ENCODE measurements around the gene USP34. TPM values are rescaled to one million over a fixed set of nuclear protein-coding genes. Genes with fewer than 3 reads are reported as not detected.

USP34 gene
- total RNA-seq, 4 donors from 2014 or later = 120 to 210 (median 157) TPM

- no peak for ATAC-seq
Measured at GRCh38 chr2:61359058-61359457, 111.8 kb downstream of the USP34 start.

GRCh38 chr2:61357681-61358080, 113.2 kb downstream of the USP34 start:
- no peak for ATAC-seq
- Histone ChIP-seq H3K9me3 (peaks cover 0 to 22% (median 0%) of the 10 kb centered on the region in 3 donors), H3K4me1 (peaks cover 3 to 22% (median 4%) of the 10 kb centered on the region in 3 donors), H3K36me3 (peaks cover 0 to 19% of the 10 kb centered on the region in 2 donors), H3K4me3 (no peak overlapping the region), H3K27ac (no peak overlapping the region), H3K27me3 (no peaks in the 10 kb centered on the region)
- TF ChIP-seq POLR2A (IDR thresholded peaks at IDR 0.05) (no peak), EP300 (IDR thresholded peaks at IDR 0.05) (no peak), POLR2AphosphoS5 (IDR thresholded peaks at IDR 0.05) (no peak), CTCF (IDR thresholded peaks at IDR 0.05) (no peak)
- 95% methylated on average over 2 of the region's 6 CpGs; no CpG with 5 or more reads in 1 of the 2 donors for WGBS, 2 donors (ENCODE audit: low coverage in 1 of 2)

More at GRCh38 chr2:61359058-61359457, 111.8 kb downstream of the USP34 start:
- TF ChIP-seq POLR2A (IDR thresholded peaks at IDR 0.05) = no peak
- TF ChIP-seq EP300 (IDR thresholded peaks at IDR 0.05) = no peak
- no peak overlapping the region for H3K27ac ChIP-seq
- no peaks in the 10 kb centered on the region for H3K27me3 ChIP-seq
- peaks cover 0 to 20% of the 10 kb centered on the region in 2 donors for H3K36me3 ChIP-seq
- H3K4me3 ChIP-seq = no peak overlapping the region
- peaks cover 3 to 22% (median 4%) of the 10 kb centered on the region in 3 donors for H3K4me1 ChIP-seq
- peaks cover 0 to 9% (median 0%) of the 10 kb centered on the region in 3 donors for H3K9me3 ChIP-seq

GRCh38 chr2:61356958-61357350, 113.9 kb downstream of the USP34 start:
- Histone ChIP-seq H3K4me3 (no peak overlapping the region), H3K36me3 (peaks cover 0 to 19% of the 10 kb centered on the region in 2 donors), H3K27me3 (no peaks in the 10 kb centered on the region), H3K27ac (no peak overlapping the region), H3K4me1 (peaks cover 3 to 22% (median 4%) of the 10 kb centered on the region in 3 donors), H3K9me3 (peaks cover 0 to 22% (median 0%) of the 10 kb centered on the region in 3 donors)
- 55 to 83% methylated on average over 1 of the region's 1 CpG for WGBS, 2 donors (ENCODE audit: low coverage in 1 of 2)
- TF ChIP-seq POLR2A (IDR thresholded peaks at IDR 0.05) (no peak), EP300 (IDR thresholded peaks at IDR 0.05) (no peak), POLR2AphosphoS5 (IDR thresholded peaks at IDR 0.05) (no peak), CTCF (IDR thresholded peaks at IDR 0.05) (no peak)
- ATAC-seq = no peak

GRCh38 chr2:61356261-61356957, 114.5 kb downstream of the USP34 start:
- Histone ChIP-seq H3K36me3 (peaks cover 0 to 19% of the 10 kb centered on the region in 2 donors), H3K27ac (no peak overlapping the region), H3K4me1 (peaks cover 3 to 22% (median 4%) of the 10 kb centered on the region in 3 donors), H3K27me3 (no peaks in the 10 kb centered on the region), H3K4me3 (no peak overlapping the region), H3K9me3 (peaks cover 0 to 22% (median 0%) of the 10 kb centered on the region in 3 donors)
- 43% methylated on average over 3 of the region's 4 CpGs; no CpG with 5 or more reads in 1 of the 2 donors for WGBS, 2 donors (ENCODE audit: low coverage in 1 of 2)
- TF ChIP-seq EP300 (IDR thresholded peaks at IDR 0.05) (no peak), CTCF (IDR thresholded peaks at IDR 0.05) (no peak), POLR2AphosphoS5 (IDR thresholded peaks at IDR 0.05) (no peak), POLR2A (IDR thresholded peaks at IDR 0.05) (no peak)
- ATAC-seq = no peak

GRCh38 chr2:61354543-61355197, 116.2 kb downstream of the USP34 start:
- peaks cover 0 to 29% of the 10 kb centered on the region in 2 donors for H3K36me3 ChIP-seq
- TF ChIP-seq POLR2AphosphoS5 (IDR thresholded peaks at IDR 0.05) (no peak), POLR2A (IDR thresholded peaks at IDR 0.05) (no peak), CTCF (IDR thresholded peaks at IDR 0.05) (no peak), EP300 (IDR thresholded peaks at IDR 0.05) (no peak)
- ATAC-seq = no peak
- WGBS, 2 donors (ENCODE audit: low coverage in 1 of 2) = 91% methylated on average over 4 of the region's 4 CpGs; no CpG with 5 or more reads in 1 of the 2 donors
- H3K4me3 ChIP-seq = no peak overlapping the region
- peaks cover 0 to 22% (median 0%) of the 10 kb centered on the region in 3 donors for H3K9me3 ChIP-seq
- H3K27me3 ChIP-seq = no peaks in the 10 kb centered on the region
- no peak overlapping the region for H3K27ac ChIP-seq
- H3K4me1 ChIP-seq = peaks cover 3 to 22% (median 4%) of the 10 kb centered on the region in 3 donors

Measured in gastroesophageal sphincter (tissue), 4 donors.